HepG2 (cell line): Measurements from ENCODE around the gene FBXW2. TPM values are rescaled to one million over a fixed set of nuclear protein-coding genes. Genes with fewer than 3 reads are reported as not detected.
A peak's percentile ranks its signal among the peaks of the same experiment; 100 is the strongest.

ENCODE experiments used
- ATF7 ChIP-seq, 2 experiments: fragments of 450-650 bp in 1 of 2; sonication (generic) in 1 of 2; formaldehyde crosslinking in 1 of 2; IDR thresholded peaks; 2 replicates each; pipeline versions ENCODE4 v1.4.0 to v1.6.1; 2016 to 2020; ENCODE audit warnings: antibody characterized with exemption in 1 of 2, mild to moderate bottlenecking in 1 of 2, missing genetic modification reagents in 1 of 2
- ATRX ChIP-seq: sonication (generic); formaldehyde crosslinking; IDR thresholded peaks from 2 replicates; pipeline ENCODE4 v1.4.0; 2020; ENCODE audit warnings: missing genetic modification reagents, borderline replicate concordance
- BORCS8-MEF2B ChIP-seq: sonication (generic); formaldehyde crosslinking; IDR thresholded peaks from 2 replicates; pipeline ENCODE4 v1.8.0; 2022; ENCODE audit warnings: mild to moderate bottlenecking, missing genetic modification reagents
- KLF16 ChIP-seq, 2 experiments: sonication (generic) in 1 of 2; formaldehyde crosslinking in 1 of 2; IDR thresholded peaks; 2 replicates each; pipeline versions ENCODE4 v1.6.1 to v1.8.0; 2016 to 2023; ENCODE audit warnings: missing genetic modification reagents in 2 of 2, missing compliant biosample characterization in 1 of 2
- NFE2L2 ChIP-seq: fragments of 150-350 bp; IDR thresholded peaks from 2 replicates; pipeline ENCODE4 v1.6.1; 2014; ENCODE audit warnings: low read length
- TAF1 ChIP-seq: sonication (generic); formaldehyde crosslinking; IDR thresholded peaks from 2 replicates; pipeline ENCODE4 v1.4.0; 2020; ENCODE audit warnings: missing genetic modification reagents
- THAP11 ChIP-seq: IDR thresholded peaks from 2 replicates; pipeline ENCODE4 v1.6.1; 2016; ENCODE audit warnings: missing biosample characterization, missing genetic modification reagents
- XBP1 ChIP-seq: sonication (generic); formaldehyde crosslinking; IDR thresholded peaks from 2 replicates; pipeline ENCODE4 v1.5.0; 2020; ENCODE audit warnings: missing genetic modification reagents
- ZHX2 ChIP-seq, 2 experiments: sonication (generic) in 1 of 2; formaldehyde crosslinking in 1 of 2; IDR thresholded peaks; 2 replicates each; pipeline versions ENCODE4 v1.6.1 to v1.9.0; 2014 to 2022; ENCODE audit warnings: antibody characterized with exemption in 1 of 2, borderline replicate concordance in 1 of 2, inconsistent platforms in 1 of 2, low read depth in 1 of 2, missing genetic modification reagents in 1 of 2
- ZNF468 ChIP-seq: sonication (generic); formaldehyde crosslinking; IDR thresholded peaks from 2 replicates; pipeline ENCODE4 v1.8.0; 2022; ENCODE audit warnings: mild to moderate bottlenecking, moderate library complexity, missing genetic modification reagents
- ZNF552 ChIP-seq: sonication (generic); formaldehyde crosslinking; IDR thresholded peaks from 2 replicates; pipeline ENCODE4 v1.9.0; 2022; ENCODE audit warnings: missing genetic modification reagents, mild to moderate bottlenecking, borderline replicate concordance
- ZNF563 ChIP-seq: sonication (generic); formaldehyde crosslinking; IDR thresholded peaks from 2 replicates; pipeline ENCODE4 v1.8.0; 2022; ENCODE audit warnings: mild to moderate bottlenecking, moderate library complexity, missing genetic modification reagents
- ZNF773 ChIP-seq: sonication (generic); formaldehyde crosslinking; IDR thresholded peaks from 2 replicates; pipeline ENCODE4 v1.4.0; 2020; ENCODE audit warnings: missing genetic modification reagents, borderline replicate concordance
- polyA plus RNA-seq, 8 experiments: library from polyadenylated mRNA; depleted of rRNA in 3 of 8; stranded (reverse) in 7 of 8; unstranded in 1 of 8; fragments of >200 nt; fragmentation: Illumina TruSeq in 4 of 8; extraction: Trizol in 4 of 8; gene quantifications; 2 replicates each; pipeline versions ENCODE4 v1.2.1 to v1.2.3, GENCODE V29; 2011 to 2016; ENCODE audit warnings: low read depth in 4 of 8, missing spikeins in 1 of 8, mixed read lengths in 1 of 8; ENCODE audit not compliant: insufficient read depth in 1 of 8
- total RNA-seq, 5 experiments: library from RNA; depleted of rRNA; stranded (reverse); fragments of >200 nt; fragmentation: Illumina TruSeq; extraction: Trizol; gene quantifications; 2 replicates each; pipeline ENCODE4 v1.2.3, GENCODE V29; 2016; ENCODE audit warnings: low read depth in 1 of 5
- TF ChIP-seq, protein P1 (sequence below): sonication (generic); formaldehyde crosslinking; IDR thresholded peaks from 2 replicates; pipeline ENCODE4 v1.4.0; 2020; ENCODE audit warnings: missing genetic modification reagents, borderline replicate concordance
- TF ChIP-seq, protein P2 (sequence below): sonication (generic); formaldehyde crosslinking; IDR thresholded peaks from 2 replicates; pipeline ENCODE4 v1.5.1; 2020; ENCODE audit warnings: mild to moderate bottlenecking, missing genetic modification reagents

The FBXW2 gene
- total and polyA plus RNA-seq, 2 of the 13 experiments (the other 11 are each of a cell fraction or from before 2014, with no cell fraction given), result 35.4 to 43.1 TPM

- TF ChIP-seq, protein P1, sequence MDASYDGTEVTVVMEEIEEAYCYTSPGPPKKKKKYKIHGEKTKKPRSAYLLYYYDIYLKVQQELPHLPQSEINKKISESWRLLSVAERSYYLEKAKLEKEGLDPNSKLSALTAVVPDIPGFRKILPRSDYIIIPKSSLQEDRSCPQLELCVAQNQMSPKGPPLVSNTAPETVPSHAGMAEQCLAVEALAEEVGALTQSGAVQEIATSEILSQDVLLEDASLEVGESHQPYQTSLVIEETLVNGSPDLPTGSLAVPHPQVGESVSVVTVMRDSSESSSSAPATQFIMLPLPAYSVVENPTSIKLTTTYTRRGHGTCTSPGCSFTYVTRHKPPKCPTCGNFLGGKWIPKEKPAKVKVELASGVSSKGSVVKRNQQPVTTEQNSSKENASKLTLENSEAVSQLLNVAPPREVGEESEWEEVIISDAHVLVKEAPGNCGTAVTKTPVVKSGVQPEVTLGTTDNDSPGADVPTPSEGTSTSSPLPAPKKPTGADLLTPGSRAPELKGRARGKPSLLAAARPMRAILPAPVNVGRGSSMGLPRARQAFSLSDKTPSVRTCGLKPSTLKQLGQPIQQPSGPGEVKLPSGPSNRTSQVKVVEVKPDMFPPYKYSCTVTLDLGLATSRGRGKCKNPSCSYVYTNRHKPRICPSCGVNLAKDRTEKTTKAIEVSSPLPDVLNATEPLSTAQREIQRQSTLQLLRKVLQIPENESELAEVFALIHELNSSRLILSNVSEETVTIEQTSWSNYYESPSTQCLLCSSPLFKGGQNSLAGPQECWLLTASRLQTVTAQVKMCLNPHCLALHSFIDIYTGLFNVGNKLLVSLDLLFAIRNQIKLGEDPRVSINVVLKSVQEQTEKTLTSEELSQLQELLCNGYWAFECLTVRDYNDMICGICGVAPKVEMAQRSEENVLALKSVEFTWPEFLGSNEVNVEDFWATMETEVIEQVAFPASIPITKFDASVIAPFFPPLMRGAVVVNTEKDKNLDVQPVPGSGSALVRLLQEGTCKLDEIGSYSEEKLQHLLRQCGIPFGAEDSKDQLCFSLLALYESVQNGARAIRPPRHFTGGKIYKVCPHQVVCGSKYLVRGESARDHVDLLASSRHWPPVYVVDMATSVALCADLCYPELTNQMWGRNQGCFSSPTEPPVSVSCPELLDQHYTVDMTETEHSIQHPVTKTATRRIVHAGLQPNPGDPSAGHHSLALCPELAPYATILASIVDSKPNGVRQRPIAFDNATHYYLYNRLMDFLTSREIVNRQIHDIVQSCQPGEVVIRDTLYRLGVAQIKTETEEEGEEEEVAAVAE (CRISPR knock-in tag), result peak; percentile 49; the same call in 1 of the 2 replicates
- TF ChIP-seq KLF16 (CRISPR knock-in tag; IDR thresholded peaks at IDR 0.05) (peak in 1 of 2 experiments; percentile 70; a peak in 1 of 4 replicates), ZNF552 (no peak), ATF7 (IDR thresholded peaks at IDR 0.05) (peak; percentile 56; the same call in 1 of the 2 replicates), ATF7 (CRISPR knock-in tag; IDR thresholded peaks at IDR 0.05) (no peak), ZNF468 (CRISPR knock-in tag) (no peak), TAF1 (CRISPR knock-in tag) (no peak), ZNF563 (CRISPR knock-in tag) (no peak), XBP1 (CRISPR knock-in tag) (no peak), ZHX2 (IDR thresholded peaks at IDR 0.05; ENCODE audit: low read depth) (no peak), ZHX2 (CRISPR knock-in tag; IDR thresholded peaks at IDR 0.05; ENCODE audit: borderline replicate concordance) (no peak), ATRX (CRISPR knock-in tag) (no peak), NFE2L2 (no peak), THAP11 (CRISPR knock-in tag) (peak; percentile 73), BORCS8-MEF2B (CRISPR knock-in tag) (no peak), ZNF773 (CRISPR knock-in tag) (no peak)
- TF ChIP-seq, protein P2, sequence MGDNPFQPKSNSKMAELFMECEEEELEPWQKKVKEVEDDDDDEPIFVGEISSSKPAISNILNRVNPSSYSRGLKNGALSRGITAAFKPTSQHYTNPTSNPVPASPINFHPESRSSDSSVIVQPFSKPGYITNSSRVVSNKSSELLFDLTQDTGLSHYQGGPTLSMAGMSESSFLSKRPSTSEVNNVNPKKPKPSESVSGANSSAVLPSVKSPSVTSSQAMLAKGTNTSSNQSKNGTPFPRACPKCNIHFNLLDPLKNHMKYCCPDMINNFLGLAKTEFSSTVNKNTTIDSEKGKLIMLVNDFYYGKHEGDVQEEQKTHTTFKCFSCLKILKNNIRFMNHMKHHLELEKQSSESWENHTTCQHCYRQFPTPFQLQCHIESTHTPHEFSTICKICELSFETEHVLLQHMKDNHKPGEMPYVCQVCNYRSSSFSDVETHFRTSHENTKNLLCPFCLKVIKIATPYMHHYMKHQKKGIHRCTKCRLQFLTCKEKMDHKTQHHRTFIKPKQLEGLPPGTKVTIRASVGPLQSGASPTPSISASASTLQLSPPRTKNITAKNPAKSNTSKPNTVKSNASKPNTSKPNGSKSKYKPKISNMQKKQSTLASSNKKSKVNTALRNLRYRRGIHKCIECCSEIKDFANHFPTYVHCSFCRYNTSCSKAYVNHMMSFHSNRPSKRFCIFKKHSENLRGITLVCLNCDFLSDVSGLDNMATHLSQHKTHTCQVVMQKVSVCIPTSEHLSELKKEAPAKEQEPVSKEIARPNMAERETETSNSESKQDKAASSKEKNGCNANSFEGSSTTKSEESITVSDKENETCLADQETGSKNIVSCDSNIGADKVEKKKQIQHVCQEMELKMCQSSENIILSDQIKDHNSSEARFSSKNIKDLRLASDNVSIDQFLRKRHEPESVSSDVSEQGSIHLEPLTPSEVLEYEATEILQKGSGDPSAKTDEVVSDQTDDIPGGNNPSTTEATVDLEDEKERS, result peak; percentile 67; the same call in 1 of the 2 replicates
Measured at GRCh38 chr9:120735415-120736126, 57.6 kb downstream of the FBXW2 start (continued).
